HG03575 (cell line): ENCODE data around the gene TMEM108.

Experiments
- ATAC-seq: cut with Tn5 transposase; IDR thresholded peaks from one replicate; pipeline ENCODE4 v1.9.1; 2021; ENCODE audit not compliant: unreplicated experiment, insufficient number of reproducible peaks, low FRiP score; ENCODE audit errors: extremely low read depth

TMEM108 gene

GRCh38 chr3:133152681-133153220, 114.6 kb downstream of the TMEM108 start:
- no peak for ATAC-seq

- ATAC-seq, result no peak
These were observed 115.2 kb downstream of the TMEM108 start for GRCh38 chr3:133153382-133153781.

GRCh38 chr3:133157716-133158115, 119.5 kb downstream of the TMEM108 start:
- no peak for ATAC-seq

- ATAC-seq, result no peak
These were observed 120.5 kb downstream of the TMEM108 start for GRCh38 chr3:133158686-133159085.

GRCh38 chr3:133159498-133160475, 121.6 kb downstream of the TMEM108 start:
- no peak for ATAC-seq

- ATAC-seq, result no peak
These were observed 123.5 kb downstream of the TMEM108 start for GRCh38 chr3:133161656-133162055.

- ATAC-seq, result no peak
These were observed 124.1 kb downstream of the TMEM108 start for GRCh38 chr3:133162265-133162664.

GRCh38 chr3:133162670-133163305, 124.6 kb downstream of the TMEM108 start:
- no peak for ATAC-seq

GRCh38 chr3:133167340-133168024, 129.3 kb downstream of the TMEM108 start:
- ATAC-seq, result no peak

- no peak for ATAC-seq
These were observed 129.8 kb downstream of the TMEM108 start for GRCh38 chr3:133168025-133168401.

GRCh38 chr3:133169331-133170068, 131.3 kb downstream of the TMEM108 start:
- ATAC-seq, result no peak

- ATAC-seq, result no peak
These were observed 133.6 kb downstream of the TMEM108 start for GRCh38 chr3:133171831-133172230.

GRCh38 chr3:133181392-133182150, 143.4 kb downstream of the TMEM108 start:
- ATAC-seq, result no peak

- no peak for ATAC-seq
These were observed 149.7 kb downstream of the TMEM108 start for GRCh38 chr3:133187870-133188379.

- no peak for ATAC-seq
These were observed 150.8 kb downstream of the TMEM108 start for GRCh38 chr3:133188996-133189395.

- ATAC-seq, result no peak
These were observed 151.7 kb downstream of the TMEM108 start for GRCh38 chr3:133189893-133190292.

GRCh38 chr3:133191818-133192217, 153.6 kb downstream of the TMEM108 start:
- ATAC-seq, result no peak

GRCh38 chr3:133192363-133192945, 154.3 kb downstream of the TMEM108 start:
- no peak for ATAC-seq
